Caki2 (cell line): ENCODE measurements around the gene CDRT15. TPM values are rescaled to one million over a fixed set of nuclear protein-coding genes. Genes with fewer than 3 reads are reported as not detected.
"Not testable (repeated sequence)": the region's sequence is repeated elsewhere in the genome, so short reads cannot be mapped to it uniquely, and the experiment has no call there.

Experiments
- DNase-seq: peaks from one replicate; pipeline ENCODE4 v3.0.0-alpha.2; 2015; ENCODE audit warnings: low read depth
- in situ Hi-C: cut with HindIII; loops from 2 replicates; pipeline ENCODE4 v1.10.0; 2016; ENCODE audit warnings: low sequenced_read_pairs, low pct_unique_long_range_greater_than_20kb, mixed read lengths
- total RNA-seq: library from RNA; depleted of rRNA; stranded (reverse); fragments of >200 nt; shearing (Covaris generic); gene quantifications from 2 replicates; pipeline ENCODE4 v1.2.3, GENCODE V29; 2014; ENCODE audit warnings: low replicate concordance; rRNA removed

Gene CDRT15
- total RNA-seq, 1 experiment from 2014 or later = not detected

- DNase-seq = no peak
- in situ Hi-C loops = no loop called here
These were observed 39.6 kb downstream of the CDRT15 start for GRCh38 chr17:14197057-14197456.

GRCh38 chr17:14196377-14196997 is 40.2 kb downstream of the CDRT15 start:
- DNase-seq = no peak
- in situ Hi-C loops = no loop called here

- in situ Hi-C loops, DNase-seq: not testable (repeated sequence)
These were observed 43.9 kb downstream of the CDRT15 start for GRCh38 chr17:14192636-14193344.

GRCh38 chr17:14192039-14192438 is 44.6 kb downstream of the CDRT15 start:
- DNase-seq, in situ Hi-C loops: not testable (repeated sequence)

- in situ Hi-C loops, DNase-seq: not testable (repeated sequence)
These were observed 45.2 kb downstream of the CDRT15 start for GRCh38 chr17:14191469-14191868.

- DNase-seq, in situ Hi-C loops: not testable (repeated sequence)
These were observed 45.9 kb downstream of the CDRT15 start for GRCh38 chr17:14190774-14191173.

GRCh38 chr17:14186443-14186842 is 50.2 kb downstream of the CDRT15 start:
- in situ Hi-C loops, DNase-seq: not testable (repeated sequence)

Other genes starting within 250 kb of the CDRT15 start
- gene COX10, start 167.4 kb downstream of the CDRT15 start, total RNA-seq = 10.6 and 11.8 TPM in 2 replicates
- 0.12 and 0.24 TPM in 2 replicates for gene HS3ST3B1, start 64.2 kb upstream of the CDRT15 start, total RNA-seq